Thyroid gland (tissue), 4 donors: ENCODE data around the gene ZNF57.

Experiments
- POLR2A ChIP-seq, 2 donors: fragments of 450-650 bp; IDR thresholded peaks; one replicate each; pipeline ENCODE4 v1.6.1; 2017; ENCODE audit warnings: antibody characterized with exemption in 2 of 2, mild to moderate bottlenecking in 2 of 2, moderate library complexity in 1 of 2
- TF ChIP-seq, protein P1 (sequence below), 6 experiments: fragments of 200-600 bp in 3 of 6; fragments of 450-650 bp in 3 of 6; sonication (generic) in 3 of 6; IDR thresholded peaks; one replicate each; pipeline ENCODE4 v1.5.1; 2016 to 2019; ENCODE audit warnings: antibody characterized with exemption in 6 of 6, mild to moderate bottlenecking in 2 of 6, inconsistent platforms in 1 of 6, moderate library complexity in 1 of 6

- TF ChIP-seq, protein P1, sequence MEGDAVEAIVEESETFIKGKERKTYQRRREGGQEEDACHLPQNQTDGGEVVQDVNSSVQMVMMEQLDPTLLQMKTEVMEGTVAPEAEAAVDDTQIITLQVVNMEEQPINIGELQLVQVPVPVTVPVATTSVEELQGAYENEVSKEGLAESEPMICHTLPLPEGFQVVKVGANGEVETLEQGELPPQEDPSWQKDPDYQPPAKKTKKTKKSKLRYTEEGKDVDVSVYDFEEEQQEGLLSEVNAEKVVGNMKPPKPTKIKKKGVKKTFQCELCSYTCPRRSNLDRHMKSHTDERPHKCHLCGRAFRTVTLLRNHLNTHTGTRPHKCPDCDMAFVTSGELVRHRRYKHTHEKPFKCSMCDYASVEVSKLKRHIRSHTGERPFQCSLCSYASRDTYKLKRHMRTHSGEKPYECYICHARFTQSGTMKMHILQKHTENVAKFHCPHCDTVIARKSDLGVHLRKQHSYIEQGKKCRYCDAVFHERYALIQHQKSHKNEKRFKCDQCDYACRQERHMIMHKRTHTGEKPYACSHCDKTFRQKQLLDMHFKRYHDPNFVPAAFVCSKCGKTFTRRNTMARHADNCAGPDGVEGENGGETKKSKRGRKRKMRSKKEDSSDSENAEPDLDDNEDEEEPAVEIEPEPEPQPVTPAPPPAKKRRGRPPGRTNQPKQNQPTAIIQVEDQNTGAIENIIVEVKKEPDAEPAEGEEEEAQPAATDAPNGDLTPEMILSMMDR (IDR thresholded peaks at IDR 0.05) = no peak
- TF ChIP-seq POLR2A (IDR thresholded peaks at IDR 0.05) = no peak
Observed at GRCh38 chr19:2926341-2927031, 25.8 kb downstream of the ZNF57 start.
